HS-5 (cell line): ENCODE results near the gene RAPGEF4.
"Not testable (repeated sequence)": the region's sequence is repeated elsewhere in the genome, so short reads cannot be mapped to it uniquely, and the experiment has no call there.

Source experiments
- DNase-seq: peaks from one replicate; pipeline ENCODE4 v3.0.0-alpha.2; 2012; ENCODE audit warnings: low read depth

The RAPGEF4 gene

DNA sequence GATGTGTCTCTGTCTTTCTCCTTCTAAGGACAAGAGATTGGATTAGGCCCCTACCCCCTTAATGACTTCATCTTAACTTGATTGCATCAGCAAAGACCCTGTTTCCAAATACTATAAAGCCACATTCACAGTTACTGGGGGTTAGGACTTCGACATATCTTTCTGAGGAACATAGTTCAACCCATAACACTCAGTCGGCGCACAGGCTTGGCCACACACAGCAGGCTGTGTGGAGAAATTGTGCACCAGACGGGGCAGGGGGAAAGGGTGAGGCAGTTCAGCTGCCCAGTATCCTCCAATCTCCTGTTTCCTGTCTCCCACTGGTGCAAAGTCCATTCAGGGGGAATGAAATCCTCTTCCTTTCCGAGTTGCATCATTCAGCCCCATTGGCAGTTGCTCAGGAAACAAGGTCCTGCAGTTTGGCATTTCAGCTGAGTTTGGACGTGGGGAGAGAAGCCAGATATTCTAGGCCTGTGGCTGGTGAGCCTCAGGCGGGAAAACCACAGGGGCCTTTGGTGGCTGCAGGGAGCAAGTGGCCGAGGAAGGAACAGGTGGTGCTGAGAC, 9.4 kb upstream of the RAPGEF4 start:
- no peak for DNase-seq

DNA sequence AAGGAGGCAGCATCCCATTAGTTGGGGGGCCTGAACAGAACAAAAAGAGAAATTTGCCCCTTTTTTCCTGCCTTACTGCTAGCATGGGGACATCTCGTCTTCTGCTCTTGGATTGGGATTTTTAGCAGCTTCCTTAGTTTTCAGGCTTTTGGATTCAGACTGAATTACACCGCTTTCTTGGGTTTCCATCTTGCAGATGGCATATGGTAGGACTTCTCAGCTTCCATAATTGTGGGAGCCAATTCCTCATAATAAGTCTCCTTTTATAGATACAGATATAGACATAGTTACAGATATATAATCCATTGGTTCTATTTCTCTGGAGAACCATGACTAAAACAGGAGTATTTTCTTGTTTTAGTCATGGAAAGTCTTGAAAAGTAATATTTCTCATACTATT, 5.2 kb upstream of the RAPGEF4 start:
- no peak for DNase-seq

DNA sequence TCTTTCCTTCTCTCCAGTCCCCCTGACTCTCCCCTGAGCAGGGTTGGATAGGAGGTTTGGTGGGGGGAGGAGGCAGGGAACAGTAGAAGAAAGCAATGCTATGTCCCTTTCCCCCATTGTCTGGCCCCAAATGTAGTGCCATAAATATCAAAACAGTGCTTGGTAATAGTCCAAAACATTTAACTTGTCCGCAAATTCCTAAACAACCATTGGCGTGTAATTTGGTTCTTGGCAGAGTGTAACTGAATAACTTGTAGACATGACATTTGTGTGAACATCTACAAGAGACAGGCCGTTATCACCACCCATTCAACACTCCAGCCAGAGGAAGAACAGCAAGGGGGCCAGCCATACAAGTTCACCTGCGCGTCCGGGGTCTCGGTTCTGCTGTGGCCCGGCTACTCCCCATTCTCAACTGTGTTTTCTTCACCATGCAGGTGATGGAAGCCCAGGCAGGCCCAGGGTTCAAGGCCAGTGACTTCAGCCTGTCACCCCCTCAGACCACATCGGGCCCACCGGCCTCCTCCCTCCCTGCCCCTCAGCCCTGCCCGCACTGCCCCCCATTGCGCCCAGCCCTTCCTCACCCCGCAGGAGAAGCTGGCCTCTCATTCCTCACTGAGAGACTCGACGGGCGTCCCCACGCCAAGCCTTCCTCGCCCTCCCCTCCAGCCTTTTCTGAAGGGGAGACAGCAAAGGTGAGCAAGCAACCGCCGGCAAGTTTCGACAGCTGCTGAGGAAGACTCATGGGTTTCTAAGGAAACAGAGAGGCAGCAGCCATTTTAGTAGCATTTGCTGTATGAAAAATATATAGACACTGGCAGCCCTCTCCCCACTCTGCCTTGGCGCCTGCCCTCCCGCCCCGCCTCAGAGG, 699 bp upstream of the RAPGEF4 start:
- no peak for DNase-seq

DNA sequence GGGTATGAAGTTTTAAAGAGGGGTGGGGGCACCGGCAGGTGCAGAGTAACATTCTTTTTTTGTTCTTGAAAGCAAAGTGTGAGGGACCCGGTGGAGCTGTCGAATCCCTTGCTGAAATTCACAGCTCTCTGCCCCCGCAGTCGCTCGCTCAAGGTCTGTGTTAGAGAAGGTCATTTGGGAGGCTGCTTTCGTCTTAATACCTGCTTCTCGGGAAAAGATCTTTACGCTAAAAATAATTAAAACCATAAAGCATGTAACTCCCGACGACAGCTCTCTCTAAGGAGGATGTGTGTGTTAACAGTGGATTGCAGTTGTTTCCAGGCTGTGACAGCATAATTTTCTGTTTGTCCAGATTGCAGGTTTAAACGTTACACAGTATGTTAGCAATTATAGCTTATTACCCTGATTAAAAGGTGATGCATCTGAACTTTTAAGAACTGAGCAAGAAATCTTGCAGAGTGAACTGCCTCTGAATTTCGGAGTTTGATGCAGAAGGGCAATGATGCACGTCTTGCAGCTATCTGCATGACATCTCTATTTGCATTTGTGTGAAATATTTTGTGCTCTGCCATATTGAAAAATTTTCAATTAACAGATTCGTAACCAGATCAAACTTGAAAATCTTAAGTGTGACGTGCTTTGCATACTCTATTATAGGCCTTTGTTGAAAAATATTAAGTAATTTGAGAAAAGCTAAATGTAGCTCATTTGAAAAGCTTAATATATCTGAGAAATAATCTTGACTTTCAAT, 954 bp downstream of the RAPGEF4 start:
- DNase-seq = no peak

DNA sequence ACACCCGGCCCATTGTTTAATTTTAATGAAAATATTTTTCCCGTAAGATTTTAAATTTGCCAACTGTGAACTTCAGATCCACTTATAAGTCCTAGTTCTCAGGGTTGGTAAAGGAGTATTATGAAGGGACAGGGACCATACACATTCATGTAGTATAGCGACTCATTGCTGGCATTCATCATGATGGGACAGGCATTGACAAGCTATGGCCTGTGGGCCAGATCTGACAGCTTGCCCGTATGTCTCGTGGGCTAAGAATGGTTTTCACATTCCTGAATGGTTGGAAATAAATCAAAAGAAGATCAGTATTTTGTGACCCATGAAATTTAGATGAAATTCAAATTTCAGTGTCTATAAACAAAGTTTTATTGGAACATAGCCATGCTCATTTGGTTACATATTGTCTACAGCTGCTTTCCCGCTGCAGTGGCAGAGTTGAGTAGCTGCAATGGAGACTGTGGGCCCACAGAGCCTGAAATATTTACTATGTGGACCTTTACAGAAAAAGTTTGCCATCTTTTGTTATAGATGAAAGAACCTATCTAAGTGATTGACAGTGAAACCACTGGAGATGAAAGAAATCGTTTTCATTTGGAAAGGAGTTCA, 4.1 kb downstream of the RAPGEF4 start:
- DNase-seq = peak; percentile 6

DNA sequence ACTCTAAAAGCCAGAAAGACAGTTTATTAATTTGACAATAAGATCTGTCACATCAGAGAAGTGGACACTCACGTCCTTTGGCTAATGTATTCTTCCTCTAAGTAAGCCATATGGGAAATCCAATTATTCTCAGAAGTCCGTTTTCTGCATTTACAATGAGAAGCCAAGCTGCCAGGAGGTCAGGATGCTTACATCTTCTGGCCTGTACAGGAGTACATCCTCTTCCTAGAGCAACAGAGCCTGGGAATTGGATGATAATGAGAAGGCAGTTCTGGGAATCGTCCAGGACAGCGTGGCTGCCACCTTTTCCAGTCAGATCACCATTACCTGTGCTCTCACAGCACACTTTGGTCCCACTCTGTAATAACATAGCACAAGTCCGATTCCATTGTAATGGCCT, 5.2 kb downstream of the RAPGEF4 start:
- no peak for DNase-seq

DNA sequence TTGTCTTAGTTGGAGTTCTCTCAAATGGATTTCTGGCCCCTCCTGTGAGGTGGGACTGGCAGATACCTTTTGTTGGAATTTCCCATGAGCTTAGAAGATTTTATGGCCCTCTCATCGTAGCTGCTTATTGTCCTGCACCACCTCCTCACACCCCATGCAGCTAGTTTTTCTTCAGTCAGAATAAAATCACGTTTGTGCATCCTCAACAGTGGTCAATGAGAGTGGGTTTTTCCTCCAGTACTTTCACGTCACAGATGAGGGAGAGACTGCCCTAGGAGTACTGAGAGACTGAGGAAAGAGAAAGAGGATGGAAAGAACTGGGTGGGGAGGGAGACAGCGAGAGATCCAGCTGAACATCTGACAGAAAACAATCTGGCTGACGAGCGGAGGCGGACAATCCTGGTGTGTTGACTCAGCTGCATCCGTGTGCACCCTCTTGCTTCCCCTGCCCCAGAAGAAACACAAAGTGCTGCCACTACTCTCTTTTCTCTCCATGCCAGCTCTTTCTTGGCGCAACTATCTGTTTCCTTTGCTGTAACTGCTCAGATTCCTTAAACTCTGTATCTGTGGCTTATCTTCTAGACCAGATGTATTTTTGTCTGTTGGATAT, 7.4 kb downstream of the RAPGEF4 start:
- no peak for DNase-seq

DNA sequence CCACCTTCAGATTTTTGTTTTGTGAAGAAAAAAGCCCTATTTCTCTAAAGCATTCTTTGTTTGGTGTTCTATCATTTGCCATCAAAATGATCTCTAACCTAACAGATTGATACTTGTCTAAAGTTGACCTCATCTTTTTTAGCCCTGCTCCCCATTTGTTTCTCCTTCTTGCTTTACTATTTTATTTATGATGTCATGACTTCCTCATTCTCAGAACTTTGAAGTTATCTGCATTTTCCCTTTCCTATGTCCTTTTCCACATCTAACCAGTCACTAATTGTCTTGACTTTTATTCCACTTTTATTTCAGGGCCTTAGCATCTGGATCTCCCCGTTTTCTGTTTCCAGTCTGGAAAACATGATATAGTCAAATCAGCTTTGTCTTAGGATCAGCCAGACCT, 8.3 kb downstream of the RAPGEF4 start:
- DNase-seq = no peak

DNA sequence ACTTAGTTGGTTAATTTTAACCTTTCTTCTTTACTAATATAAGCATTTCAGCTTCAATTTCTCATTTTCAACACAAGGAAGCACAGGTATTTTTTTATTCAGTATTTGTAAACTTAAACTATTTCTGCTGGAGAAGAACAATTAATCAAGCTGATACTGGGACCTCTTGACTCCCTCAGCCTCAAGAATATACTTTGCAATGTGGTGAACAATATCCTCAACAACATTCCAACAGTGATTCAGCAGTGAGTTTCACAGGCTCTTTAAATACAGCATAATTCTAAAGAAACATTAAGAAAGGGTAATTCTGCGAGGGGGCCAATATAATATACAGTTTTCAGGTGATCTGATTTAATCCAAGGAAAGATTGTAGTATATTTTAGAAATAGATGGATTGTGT, 10.0 kb downstream of the RAPGEF4 start:
- DNase-seq = no peak

DNA sequence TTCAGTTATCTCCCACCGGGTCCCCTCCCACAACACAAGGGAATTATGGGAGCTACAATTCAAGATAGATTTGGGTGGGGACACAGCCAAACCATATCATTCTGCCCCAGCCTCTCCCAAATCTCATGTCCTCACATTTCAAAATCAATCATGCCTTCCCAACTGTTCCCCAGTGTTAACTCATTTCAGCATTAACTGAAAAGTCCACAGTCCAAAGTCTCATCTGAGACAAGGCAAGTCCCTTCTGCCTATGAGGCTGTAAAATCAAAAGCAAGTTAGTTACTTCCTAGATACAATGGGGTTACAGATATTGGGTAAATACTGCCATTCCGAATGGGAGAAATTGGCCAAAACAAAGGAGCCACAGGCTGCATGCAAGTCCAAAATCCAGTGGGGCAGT, 12.9 kb downstream of the RAPGEF4 start:
- DNase-seq = not testable (repeated sequence)

DNA sequence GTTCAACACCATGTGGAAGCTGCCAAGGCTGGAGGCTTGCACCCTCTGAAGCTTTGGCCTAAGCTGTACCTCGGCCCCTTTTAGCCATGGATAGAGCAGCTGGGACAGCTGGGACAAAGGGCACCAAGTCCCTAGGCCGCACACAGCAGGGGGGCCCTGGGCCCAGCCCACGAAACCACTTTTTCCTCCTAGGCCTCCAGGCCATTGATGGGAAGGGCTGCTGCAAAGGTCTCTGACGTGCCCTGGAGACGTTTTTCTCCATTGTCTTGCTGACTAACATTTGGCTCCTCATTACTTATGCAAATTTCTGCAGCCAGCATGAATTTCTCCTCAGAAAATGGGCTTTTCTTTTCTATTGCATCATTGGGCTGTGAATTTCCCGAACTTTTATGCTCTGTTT, 13.7 kb downstream of the RAPGEF4 start:
- no peak for DNase-seq

DNA sequence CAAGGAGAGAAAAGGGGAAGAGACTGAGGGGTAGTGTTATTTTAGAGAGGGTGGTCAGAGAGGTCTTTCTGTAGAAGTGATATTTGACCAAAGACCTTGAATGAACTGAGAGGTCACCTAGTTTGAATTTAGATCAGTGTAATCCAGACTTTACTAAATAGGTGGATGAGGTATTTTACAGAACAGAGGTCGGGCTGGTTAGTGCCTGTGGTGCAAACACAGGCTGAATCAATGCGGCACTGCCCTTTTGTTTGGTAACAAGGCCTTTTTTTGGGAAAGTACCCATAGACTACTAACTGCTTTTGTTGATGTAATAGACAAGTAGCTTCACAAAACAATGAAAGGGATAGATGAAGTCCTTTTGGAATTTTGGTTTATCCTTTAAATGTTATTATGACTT, 15.9 kb downstream of the RAPGEF4 start:
- no peak for DNase-seq

DNA sequence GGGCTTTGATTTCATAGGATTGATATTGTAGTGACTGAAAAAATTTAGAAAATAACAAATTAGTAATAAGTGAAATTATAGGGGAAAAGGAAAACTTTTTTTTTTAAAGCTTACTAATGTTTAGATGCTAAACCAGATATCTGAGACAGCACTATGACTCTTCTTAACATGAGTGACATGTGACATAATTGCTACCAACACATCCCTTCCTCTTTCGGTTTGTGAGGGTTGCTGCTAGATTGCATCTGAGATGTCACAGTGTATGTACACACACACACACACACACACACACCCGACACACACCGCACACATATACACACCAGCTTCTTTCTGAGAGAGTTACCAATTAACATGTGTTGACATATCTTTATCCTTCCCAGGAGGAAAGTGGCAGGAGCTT, 18.0 kb downstream of the RAPGEF4 start:
- no peak for DNase-seq

DNA sequence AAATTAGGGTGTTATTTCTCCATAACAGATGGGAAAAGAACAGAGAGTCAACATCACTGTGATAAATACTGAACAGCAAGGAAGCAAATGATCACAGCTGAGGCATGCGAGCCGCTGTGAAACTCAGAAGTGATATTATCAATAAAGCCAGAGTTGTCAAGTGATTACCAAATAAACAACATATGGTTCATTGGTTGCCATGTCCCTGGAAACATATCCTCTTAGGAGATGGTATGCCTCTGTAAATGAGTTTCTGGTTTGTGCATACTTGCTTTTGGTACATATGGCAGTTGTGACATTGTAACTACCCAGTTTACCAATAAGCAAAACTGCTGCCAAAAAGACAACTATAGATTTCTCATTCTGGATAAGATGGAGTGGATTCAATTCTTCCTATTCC, 23.8 kb downstream of the RAPGEF4 start:
- no peak for DNase-seq

DNA sequence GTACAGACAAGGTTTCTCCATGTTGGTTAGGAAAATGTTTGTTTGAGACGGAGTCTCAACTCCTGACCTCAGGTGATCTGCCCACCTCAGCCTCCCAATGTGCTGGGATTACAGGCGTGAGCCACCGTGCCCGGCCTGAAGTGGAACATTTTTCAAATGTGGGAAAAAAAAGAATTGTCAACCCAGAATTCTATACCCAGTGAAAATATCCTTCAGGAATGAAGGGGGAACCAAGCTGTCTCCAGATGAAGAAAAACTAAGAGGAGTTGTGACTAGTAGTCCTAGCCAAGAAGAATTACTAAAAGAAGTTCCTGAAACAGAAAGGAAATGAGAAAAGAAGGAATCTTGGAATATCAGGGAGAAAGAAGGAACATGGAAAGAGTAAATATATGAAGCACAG, 25.7 kb downstream of the RAPGEF4 start:
- no peak for DNase-seq

DNA sequence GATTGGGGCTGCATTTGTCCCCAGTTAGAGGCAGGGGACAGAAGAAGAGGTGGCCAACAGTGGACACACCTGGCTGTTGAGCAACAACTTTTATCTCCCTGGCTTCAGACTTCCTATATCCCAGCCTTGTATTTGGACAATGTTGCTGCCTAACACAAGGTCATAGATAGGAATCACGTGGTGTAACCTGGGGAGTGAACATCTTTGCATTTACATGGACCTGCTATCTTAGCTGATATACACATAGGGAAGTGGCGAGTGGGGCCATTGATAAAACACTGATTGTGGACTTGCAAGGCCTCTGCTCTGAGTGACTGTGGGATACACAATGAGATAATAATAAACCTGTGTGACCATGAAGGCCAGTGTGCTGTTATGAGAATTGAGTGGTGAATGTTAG, 26.9 kb downstream of the RAPGEF4 start:
- DNase-seq = no peak

DNA sequence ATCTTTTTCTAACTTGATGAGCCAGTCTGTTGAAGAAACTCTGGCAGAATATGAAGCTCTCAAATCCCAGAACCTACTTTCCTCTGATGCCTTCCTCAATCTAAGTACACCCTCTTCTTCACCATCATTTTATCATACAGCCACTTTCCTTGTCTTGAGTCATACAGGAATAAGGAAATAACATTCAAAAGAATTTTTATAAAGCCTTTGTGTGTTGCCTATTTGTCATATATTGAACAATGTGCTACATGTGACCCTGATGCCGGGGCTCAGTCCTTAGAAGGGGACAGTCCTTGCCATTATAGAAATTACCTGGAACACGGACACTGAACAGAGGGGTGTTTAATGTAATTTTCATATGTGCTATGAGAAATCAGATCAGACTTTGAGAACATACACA, 27.4 kb downstream of the RAPGEF4 start:
- no peak for DNase-seq

DNA sequence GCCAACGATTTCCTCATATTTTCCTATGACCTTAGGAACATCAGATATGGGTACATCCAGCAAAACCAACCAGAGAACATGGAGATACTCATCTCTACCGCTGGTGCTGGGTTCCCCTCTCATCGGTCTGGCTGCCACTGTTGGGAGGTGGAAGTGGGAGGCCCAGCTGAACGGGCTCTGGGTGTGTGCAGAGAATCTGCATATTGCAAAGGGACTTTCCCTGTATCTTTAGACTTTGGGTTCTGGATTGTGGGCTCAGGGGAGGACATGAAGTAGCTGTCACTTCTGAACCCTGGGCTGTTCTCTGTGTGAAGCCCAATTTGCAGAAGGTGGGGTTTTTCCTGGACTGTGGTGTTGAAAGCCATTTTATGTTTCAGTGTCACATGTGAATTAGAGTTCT, 30.0 kb downstream of the RAPGEF4 start:
- no peak for DNase-seq

DNA sequence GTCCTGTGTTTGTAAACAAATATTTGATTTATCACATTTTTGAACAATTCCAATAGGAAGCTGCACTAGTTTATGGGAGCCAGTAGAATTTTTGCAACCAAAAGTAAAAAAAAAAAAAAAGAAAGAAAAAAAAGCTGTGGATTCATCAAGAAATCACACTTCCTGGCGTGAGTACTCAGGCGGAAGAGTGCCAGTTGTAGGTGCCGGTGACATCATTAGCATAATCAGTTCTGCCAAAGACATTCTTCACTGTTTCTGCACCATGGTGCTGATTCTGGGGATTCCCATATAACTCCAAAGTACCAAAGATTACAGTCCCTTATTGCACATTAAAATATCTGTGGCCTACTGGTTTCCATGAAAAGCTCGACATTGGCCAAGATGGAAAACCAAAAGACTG, 32.8 kb downstream of the RAPGEF4 start:
- no peak for DNase-seq

DNA sequence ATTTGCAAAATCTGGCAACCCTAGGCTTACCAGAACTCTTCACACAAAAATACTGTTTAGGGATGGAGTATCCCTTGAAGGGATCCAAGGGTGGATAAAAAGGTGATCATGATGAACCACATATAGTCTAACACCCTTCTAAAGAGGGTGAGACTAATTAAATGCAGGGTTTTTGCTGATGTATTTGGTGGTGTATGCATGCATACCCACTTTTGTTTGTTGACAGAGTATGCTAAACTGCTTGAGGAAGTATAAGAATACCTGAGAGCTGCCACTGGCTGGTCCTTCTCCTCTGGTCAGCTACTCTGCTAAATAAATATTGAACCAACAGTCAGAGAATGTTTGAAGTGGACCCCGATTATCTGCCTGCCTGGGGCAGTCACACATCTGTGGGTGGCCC, 34.2 kb downstream of the RAPGEF4 start:
- DNase-seq = no peak

DNA sequence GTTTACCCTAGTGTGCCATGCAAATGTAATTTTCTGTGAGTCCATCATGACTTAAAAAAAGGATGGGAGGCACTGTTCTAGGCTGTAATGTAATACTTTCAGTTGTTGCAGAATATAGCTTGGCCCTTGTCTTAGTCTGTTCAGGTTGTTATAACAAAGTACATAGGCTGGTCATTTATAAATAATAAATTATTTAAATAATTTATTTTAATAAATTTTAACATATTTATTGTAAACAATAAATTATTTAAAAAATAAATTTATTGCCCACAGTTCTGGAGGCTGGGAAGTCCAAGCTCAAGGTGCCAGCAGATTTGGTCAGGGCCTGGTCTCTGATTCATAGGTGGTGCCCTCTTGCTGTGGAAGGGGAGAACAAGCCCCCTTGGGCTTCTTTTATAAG, 35.2 kb downstream of the RAPGEF4 start:
- no peak for DNase-seq

DNA sequence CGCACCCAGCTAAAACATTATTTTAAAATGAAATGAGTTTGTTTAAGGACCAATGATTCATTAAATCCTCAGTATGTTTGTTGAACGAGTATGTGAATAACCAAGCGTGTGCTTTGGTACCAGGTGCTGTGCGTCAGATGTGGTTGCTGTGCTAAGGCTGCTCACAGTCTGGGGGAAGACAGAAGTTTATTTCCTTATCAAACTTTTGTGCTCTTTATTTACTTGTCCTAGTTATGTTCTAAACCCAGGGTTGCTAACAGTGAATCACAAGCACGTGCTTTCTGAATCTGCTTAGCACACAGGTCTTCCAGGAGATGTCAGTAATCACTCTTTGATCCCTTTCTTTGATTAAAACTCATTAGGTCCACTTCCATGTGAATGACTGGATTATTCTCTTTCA, 37.0 kb downstream of the RAPGEF4 start:
- DNase-seq = no peak
